Measurements from ENCODE around the gene NTHL1. TPM values are rescaled to one million over a fixed set of nuclear protein-coding genes. Genes with fewer than 3 reads are reported as not detected.

NTHL1 gene
- total and polyA plus RNA-seq, 2 experiments from 2014 or later, result 84.6 to 87.9 TPM

GRCh38 chr16:2008631-2009163 is 38.9 kb downstream of the NTHL1 start:
- peaks cover 11% of the 10 kb centered on the region for H3K36me3 Mint-ChIP-seq (ENCODE audit: low read depth)
- peaks cover 37% of the 10 kb centered on the region for H3K4me1 Mint-ChIP-seq
- H3K4me3 ChIP-seq, result peak overlapping the region; percentile 91
- H3K27me3 Mint-ChIP-seq (ENCODE audit: insufficient read depth, low read depth, poor library complexity), result peaks cover 15% of the 10 kb centered on the region
- no peak overlapping the region for H2AFZ ChIP-seq
- H3K27ac Mint-ChIP-seq, result no peak overlapping the region; the same call in 1 of the 2 replicates
- no peak for TF ChIP-seq STAT1 (IDR thresholded peaks at IDR 0.05; ENCODE audit: unreplicated experiment)
- no peak for TF ChIP-seq ZNF114 (CRISPR knock-in tag; IDR thresholded peaks at IDR 0.05)
- no peak for TF ChIP-seq EZH2phosphoT487 (IDR thresholded peaks at IDR 0.05; ENCODE audit: unreplicated experiment)
- TF ChIP-seq POLR2AphosphoS5 (IDR thresholded peaks at IDR 0.05; ENCODE audit: low read depth), result no peak
- no peak for TF ChIP-seq ZNF462 (CRISPR knock-in tag; IDR thresholded peaks at IDR 0.05)
- no peak for TF ChIP-seq ZNF331 (CRISPR knock-in tag; IDR thresholded peaks at IDR 0.05; ENCODE audit: low read depth)
- TF ChIP-seq REST (IDR thresholded peaks at IDR 0.05; ENCODE audit: unreplicated experiment), result no peak
- no peak for TF ChIP-seq JUNB (IDR thresholded peaks at IDR 0.05; ENCODE audit: unreplicated experiment)
- TF ChIP-seq CTCF (conservative IDR thresholded peaks at IDR 0.05; ENCODE audit: low read depth in 2 of 2), result no peak
- no peak for TF ChIP-seq ETS1 (IDR thresholded peaks at IDR 0.05)
- TF ChIP-seq NANOG (IDR thresholded peaks at IDR 0.05; ENCODE audit: borderline replicate concordance), result no peak
- H3K36me3 ChIP-seq (ENCODE audit: insufficient read depth), result no peaks in the 10 kb centered on the region
- ATAC-seq (no peak), DNase-seq (ENCODE audit: low spot score) (no peak)
- H3K4me2 ChIP-seq, result peak overlapping the region; percentile 97
- H3K4me1 ChIP-seq (ENCODE audit: insufficient read depth), result peaks cover 22% of the 10 kb centered on the region
- 0 out of 2 replicates have a peak overlapping the region, but pooled peaks have one; percentile 45 for H3K27ac ChIP-seq (ENCODE audit: low read depth)
- peaks cover 37% of the 10 kb centered on the region for H3K79me2 ChIP-seq (replicated peaks; ENCODE audit: insufficient read depth)
- no peaks in the 10 kb centered on the region for H3K9me2 ChIP-seq (ENCODE audit: insufficient read depth)
- peak overlapping the region; percentile 74 for H3K4me3 Mint-ChIP-seq
- no peaks in the 10 kb centered on the region for H3K9me3 Mint-ChIP-seq
- peaks cover 36% of the 10 kb centered on the region for H4K20me1 ChIP-seq (replicated peaks; ENCODE audit: insufficient read depth)
- H3F3A ChIP-seq (replicated peaks; ENCODE audit: low read depth), result peaks cover 23% of the 10 kb centered on the region; the same call in 1 of the 2 replicates
- no peaks in the 10 kb centered on the region for H3K27me3 ChIP-seq (ENCODE audit: insufficient read depth)

Data from GM23338 (cell line).